Measurements from ENCODE around the gene GCAT. TPM values are rescaled to one million over a fixed set of nuclear protein-coding genes. Genes with fewer than 3 reads are reported as not detected.
A peak's percentile ranks its signal among the peaks of the same experiment; 100 is the strongest.

GCAT gene
- total and polyA plus RNA-seq, 9 of the 15 experiments (the other 6 are each of a cell fraction or from before 2014, with no cell fraction given) = 1.9 to 69.9 (median 26.4) TPM

DNA sequence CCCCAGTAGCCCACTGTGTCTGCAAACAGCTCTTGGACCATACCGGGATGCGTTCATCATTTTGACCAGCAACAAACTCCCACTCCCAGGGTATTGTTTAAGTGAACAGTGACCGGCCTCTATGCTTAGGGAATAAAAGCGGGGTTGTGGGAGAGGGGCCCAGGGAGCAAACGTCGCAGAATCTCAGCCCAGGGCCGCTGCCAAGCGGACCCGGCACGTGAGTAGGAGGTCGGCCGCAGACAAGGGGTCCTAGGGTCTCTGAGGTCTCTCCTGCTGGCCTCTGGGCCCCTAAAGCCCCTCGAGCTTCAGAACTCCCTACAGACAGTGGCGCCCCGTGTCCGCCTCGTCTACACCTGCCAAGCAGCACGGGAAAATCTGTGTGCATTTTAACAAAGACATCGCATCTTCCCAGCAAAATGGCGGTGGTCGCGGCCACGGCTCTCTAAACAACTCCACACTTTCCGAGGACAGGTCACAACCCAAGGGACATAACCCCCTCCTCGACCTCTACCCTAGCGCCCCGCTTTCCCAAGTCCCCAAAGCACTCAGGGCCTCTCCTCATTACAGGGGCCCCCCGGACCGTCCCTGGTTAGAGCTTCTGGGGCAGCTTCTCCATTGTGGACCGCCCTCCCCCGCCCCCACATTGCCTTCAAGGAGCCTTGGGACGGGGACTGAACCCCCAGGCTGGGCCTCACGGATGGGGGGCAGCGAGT lies 3.9 kb upstream of the GCAT start (continued):
- TF ChIP-seq, protein P1, sequence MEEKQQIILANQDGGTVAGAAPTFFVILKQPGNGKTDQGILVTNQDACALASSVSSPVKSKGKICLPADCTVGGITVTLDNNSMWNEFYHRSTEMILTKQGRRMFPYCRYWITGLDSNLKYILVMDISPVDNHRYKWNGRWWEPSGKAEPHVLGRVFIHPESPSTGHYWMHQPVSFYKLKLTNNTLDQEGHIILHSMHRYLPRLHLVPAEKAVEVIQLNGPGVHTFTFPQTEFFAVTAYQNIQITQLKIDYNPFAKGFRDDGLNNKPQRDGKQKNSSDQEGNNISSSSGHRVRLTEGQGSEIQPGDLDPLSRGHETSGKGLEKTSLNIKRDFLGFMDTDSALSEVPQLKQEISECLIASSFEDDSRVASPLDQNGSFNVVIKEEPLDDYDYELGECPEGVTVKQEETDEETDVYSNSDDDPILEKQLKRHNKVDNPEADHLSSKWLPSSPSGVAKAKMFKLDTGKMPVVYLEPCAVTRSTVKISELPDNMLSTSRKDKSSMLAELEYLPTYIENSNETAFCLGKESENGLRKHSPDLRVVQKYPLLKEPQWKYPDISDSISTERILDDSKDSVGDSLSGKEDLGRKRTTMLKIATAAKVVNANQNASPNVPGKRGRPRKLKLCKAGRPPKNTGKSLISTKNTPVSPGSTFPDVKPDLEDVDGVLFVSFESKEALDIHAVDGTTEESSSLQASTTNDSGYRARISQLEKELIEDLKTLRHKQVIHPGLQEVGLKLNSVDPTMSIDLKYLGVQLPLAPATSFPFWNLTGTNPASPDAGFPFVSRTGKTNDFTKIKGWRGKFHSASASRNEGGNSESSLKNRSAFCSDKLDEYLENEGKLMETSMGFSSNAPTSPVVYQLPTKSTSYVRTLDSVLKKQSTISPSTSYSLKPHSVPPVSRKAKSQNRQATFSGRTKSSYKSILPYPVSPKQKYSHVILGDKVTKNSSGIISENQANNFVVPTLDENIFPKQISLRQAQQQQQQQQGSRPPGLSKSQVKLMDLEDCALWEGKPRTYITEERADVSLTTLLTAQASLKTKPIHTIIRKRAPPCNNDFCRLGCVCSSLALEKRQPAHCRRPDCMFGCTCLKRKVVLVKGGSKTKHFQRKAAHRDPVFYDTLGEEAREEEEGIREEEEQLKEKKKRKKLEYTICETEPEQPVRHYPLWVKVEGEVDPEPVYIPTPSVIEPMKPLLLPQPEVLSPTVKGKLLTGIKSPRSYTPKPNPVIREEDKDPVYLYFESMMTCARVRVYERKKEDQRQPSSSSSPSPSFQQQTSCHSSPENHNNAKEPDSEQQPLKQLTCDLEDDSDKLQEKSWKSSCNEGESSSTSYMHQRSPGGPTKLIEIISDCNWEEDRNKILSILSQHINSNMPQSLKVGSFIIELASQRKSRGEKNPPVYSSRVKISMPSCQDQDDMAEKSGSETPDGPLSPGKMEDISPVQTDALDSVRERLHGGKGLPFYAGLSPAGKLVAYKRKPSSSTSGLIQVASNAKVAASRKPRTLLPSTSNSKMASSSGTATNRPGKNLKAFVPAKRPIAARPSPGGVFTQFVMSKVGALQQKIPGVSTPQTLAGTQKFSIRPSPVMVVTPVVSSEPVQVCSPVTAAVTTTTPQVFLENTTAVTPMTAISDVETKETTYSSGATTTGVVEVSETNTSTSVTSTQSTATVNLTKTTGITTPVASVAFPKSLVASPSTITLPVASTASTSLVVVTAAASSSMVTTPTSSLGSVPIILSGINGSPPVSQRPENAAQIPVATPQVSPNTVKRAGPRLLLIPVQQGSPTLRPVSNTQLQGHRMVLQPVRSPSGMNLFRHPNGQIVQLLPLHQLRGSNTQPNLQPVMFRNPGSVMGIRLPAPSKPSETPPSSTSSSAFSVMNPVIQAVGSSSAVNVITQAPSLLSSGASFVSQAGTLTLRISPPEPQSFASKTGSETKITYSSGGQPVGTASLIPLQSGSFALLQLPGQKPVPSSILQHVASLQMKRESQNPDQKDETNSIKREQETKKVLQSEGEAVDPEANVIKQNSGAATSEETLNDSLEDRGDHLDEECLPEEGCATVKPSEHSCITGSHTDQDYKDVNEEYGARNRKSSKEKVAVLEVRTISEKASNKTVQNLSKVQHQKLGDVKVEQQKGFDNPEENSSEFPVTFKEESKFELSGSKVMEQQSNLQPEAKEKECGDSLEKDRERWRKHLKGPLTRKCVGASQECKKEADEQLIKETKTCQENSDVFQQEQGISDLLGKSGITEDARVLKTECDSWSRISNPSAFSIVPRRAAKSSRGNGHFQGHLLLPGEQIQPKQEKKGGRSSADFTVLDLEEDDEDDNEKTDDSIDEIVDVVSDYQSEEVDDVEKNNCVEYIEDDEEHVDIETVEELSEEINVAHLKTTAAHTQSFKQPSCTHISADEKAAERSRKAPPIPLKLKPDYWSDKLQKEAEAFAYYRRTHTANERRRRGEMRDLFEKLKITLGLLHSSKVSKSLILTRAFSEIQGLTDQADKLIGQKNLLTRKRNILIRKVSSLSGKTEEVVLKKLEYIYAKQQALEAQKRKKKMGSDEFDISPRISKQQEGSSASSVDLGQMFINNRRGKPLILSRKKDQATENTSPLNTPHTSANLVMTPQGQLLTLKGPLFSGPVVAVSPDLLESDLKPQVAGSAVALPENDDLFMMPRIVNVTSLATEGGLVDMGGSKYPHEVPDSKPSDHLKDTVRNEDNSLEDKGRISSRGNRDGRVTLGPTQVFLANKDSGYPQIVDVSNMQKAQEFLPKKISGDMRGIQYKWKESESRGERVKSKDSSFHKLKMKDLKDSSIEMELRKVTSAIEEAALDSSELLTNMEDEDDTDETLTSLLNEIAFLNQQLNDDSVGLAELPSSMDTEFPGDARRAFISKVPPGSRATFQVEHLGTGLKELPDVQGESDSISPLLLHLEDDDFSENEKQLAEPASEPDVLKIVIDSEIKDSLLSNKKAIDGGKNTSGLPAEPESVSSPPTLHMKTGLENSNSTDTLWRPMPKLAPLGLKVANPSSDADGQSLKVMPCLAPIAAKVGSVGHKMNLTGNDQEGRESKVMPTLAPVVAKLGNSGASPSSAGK (IDR thresholded peaks at IDR 0.05) = peak; percentile 39
- TF ChIP-seq ARID2 (IDR thresholded peaks at IDR 0.05) (no peak), HMGN3 (IDR thresholded peaks at IDR 0.05; ENCODE audit: borderline replicate concordance, extremely low read depth, insufficient read length, low read depth, low read length) (no peak), RBM17 (IDR thresholded peaks at IDR 0.05; ENCODE audit: borderline replicate concordance, low read depth, low read length) (no peak), POLR2AphosphoS2 (IDR thresholded peaks at IDR 0.05; ENCODE audit: low read length) (no peak), DMBX1 (CRISPR knock-in tag; IDR thresholded peaks at IDR 0.05; ENCODE audit: borderline replicate concordance) (peak; percentile 35; the same call in 1 of the 2 replicates)
- TF ChIP-seq, protein P2, sequence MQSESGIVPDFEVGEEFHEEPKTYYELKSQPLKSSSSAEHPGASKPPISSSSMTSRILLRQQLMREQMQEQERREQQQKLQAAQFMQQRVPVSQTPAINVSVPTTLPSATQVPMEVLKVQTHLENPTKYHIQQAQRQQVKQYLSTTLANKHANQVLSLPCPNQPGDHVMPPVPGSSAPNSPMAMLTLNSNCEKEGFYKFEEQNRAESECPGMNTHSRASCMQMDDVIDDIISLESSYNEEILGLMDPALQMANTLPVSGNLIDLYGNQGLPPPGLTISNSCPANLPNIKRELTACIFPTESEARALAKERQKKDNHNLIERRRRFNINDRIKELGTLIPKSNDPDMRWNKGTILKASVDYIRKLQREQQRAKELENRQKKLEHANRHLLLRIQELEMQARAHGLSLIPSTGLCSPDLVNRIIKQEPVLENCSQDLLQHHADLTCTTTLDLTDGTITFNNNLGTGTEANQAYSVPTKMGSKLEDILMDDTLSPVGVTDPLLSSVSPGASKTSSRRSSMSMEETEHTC (IDR thresholded peaks at IDR 0.05) = no peak
- TF ChIP-seq, protein P3, sequence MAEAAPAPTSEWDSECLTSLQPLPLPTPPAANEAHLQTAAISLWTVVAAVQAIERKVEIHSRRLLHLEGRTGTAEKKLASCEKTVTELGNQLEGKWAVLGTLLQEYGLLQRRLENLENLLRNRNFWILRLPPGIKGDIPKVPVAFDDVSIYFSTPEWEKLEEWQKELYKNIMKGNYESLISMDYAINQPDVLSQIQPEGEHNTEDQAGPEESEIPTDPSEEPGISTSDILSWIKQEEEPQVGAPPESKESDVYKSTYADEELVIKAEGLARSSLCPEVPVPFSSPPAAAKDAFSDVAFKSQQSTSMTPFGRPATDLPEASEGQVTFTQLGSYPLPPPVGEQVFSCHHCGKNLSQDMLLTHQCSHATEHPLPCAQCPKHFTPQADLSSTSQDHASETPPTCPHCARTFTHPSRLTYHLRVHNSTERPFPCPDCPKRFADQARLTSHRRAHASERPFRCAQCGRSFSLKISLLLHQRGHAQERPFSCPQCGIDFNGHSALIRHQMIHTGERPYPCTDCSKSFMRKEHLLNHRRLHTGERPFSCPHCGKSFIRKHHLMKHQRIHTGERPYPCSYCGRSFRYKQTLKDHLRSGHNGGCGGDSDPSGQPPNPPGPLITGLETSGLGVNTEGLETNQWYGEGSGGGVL (CRISPR knock-in tag; IDR thresholded peaks at IDR 0.05) = no peak
- TF ChIP-seq, protein P4, sequence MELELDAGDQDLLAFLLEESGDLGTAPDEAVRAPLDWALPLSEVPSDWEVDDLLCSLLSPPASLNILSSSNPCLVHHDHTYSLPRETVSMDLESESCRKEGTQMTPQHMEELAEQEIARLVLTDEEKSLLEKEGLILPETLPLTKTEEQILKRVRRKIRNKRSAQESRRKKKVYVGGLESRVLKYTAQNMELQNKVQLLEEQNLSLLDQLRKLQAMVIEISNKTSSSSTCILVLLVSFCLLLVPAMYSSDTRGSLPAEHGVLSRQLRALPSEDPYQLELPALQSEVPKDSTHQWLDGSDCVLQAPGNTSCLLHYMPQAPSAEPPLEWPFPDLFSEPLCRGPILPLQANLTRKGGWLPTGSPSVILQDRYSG (tag; conservative IDR thresholded peaks at IDR 0.05; ENCODE audit: low read depth) = peak; percentile 76; the same call in 1 of the 2 replicates
